LNCaP clone FGC (cell line): ENCODE results near the gene RAB1A.

Source experiments
- DNase-seq: peaks from one replicate; pipeline ENCODE4 v3.0.0-alpha.2; 2011; ENCODE audit warnings: low read depth
- H3K4me3 ChIP-seq: 2 replicates; pipeline ENCODE4 v1.5.1; 2011; ENCODE audit warnings: mild to moderate bottlenecking, low read depth, low read length, control low read depth
- TF ChIP-seq, protein P1 (sequence below): IDR thresholded peaks from 2 replicates; pipeline ENCODE4 v1.5.1; 2012; ENCODE audit warnings: mild to moderate bottlenecking; ENCODE audit not compliant: control insufficient read depth, insufficient read depth; ENCODE audit errors: extremely low read depth

RAB1A gene

DNA sequence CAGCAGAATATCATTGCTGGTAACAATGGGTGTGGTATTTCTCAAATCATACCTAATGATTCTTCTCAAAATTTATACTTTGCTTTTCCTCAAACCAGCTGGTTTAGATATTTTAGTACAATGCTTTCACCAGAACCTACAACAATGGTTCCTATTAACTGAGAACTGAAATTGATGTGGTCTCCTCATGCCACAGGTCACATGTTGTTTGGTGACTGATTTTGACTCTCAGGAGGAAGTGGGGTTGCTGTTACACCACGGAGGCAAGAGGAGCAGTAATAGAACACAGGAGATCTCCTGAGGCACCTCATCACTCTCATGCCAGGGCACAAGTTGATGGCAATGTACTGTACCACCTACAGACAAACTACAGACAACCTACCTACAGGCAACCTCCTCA, 76.7 kb downstream of the RAB1A start:
- no peak for DNase-seq
- H3K4me3 ChIP-seq = no peak overlapping the region
- TF ChIP-seq, protein P1, sequence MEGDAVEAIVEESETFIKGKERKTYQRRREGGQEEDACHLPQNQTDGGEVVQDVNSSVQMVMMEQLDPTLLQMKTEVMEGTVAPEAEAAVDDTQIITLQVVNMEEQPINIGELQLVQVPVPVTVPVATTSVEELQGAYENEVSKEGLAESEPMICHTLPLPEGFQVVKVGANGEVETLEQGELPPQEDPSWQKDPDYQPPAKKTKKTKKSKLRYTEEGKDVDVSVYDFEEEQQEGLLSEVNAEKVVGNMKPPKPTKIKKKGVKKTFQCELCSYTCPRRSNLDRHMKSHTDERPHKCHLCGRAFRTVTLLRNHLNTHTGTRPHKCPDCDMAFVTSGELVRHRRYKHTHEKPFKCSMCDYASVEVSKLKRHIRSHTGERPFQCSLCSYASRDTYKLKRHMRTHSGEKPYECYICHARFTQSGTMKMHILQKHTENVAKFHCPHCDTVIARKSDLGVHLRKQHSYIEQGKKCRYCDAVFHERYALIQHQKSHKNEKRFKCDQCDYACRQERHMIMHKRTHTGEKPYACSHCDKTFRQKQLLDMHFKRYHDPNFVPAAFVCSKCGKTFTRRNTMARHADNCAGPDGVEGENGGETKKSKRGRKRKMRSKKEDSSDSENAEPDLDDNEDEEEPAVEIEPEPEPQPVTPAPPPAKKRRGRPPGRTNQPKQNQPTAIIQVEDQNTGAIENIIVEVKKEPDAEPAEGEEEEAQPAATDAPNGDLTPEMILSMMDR = no peak

DNA sequence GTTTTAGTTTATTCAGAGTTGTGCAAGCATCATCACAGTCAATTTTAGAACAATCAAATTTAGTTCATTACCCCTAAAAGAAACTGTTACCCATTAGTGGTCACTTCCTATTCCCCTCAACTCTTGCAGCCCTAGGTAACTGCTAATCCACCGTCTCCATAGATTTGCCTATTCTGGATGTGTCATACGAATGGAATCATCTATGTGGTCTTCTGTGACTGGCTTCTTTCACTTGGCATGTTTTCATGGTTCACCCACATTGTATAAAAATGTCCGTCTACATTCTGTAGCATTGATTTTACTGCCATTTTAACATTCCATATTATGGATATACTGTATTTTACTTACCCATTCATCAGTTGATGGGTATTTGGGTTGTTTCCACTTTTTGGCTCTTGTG, 79.0 kb downstream of the RAB1A start:
- TF ChIP-seq, protein P1 = no peak
- no peak overlapping the region for H3K4me3 ChIP-seq

GRCh38 chr2:65049010-65049639, 80.8 kb downstream of the RAB1A start:
- H3K4me3 ChIP-seq = no peak overlapping the region
- no peak for DNase-seq
- TF ChIP-seq, protein P1 = no peak

More for the DNA sequence above, 79.0 kb downstream of the RAB1A start:
- DNase-seq = no peak

GRCh38 chr2:65046633-65047407, 83.1 kb downstream of the RAB1A start:
- no peak overlapping the region for H3K4me3 ChIP-seq
- TF ChIP-seq, protein P1 = no peak
- no peak for DNase-seq

GRCh38 chr2:65045651-65046050, 84.3 kb downstream of the RAB1A start:
- DNase-seq = no peak
- TF ChIP-seq, protein P1 = no peak
- no peak overlapping the region for H3K4me3 ChIP-seq

DNA sequence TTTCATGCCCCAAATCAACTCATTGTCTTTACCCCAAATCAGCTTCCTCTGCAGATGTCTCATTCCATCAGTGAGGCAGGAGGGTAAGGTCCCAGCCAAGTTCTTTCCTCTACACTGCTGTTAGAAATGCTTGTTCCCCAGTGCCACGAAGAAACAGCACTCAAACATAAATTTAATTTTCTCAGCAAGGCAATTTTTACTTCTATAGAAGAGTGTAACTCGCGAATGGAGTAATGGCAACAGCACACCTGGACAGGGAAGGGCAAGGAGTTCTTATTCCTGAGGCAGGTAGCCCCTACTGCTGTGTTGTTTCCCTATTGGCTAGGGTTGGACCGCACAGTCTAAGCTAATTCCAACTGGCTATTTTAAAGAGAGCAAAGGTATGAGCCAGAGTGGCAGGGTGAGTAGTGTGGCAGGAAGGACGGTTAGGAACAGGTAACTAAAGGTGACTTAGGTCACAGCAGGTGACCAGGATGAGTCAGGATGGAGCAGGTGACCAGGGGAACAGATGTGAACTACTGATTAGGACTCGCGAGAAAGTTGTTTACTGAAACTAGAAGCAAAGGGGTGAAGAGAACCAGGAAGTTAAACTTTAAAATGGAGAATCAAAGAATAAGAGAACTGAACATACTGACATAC, 85.7 kb downstream of the RAB1A start:
- DNase-seq = no peak
- TF ChIP-seq, protein P1 = no peak
- no peak overlapping the region for H3K4me3 ChIP-seq
